KMS-11 (cell line): ENCODE results near the gene TARDBP.

ENCODE experiments used
- H2AFZ ChIP-seq: fragments of 200-600 bp; sonication (generic); 2 replicates; pipeline ENCODE4 v1.6.1; 2016; ENCODE audit warnings: antibody characterized with exemption, mixed run types, low read depth
- H3K27ac ChIP-seq: fragments of 200-600 bp; sonication (generic); 2 replicates; pipeline ENCODE4 v1.6.1; 2016; ENCODE audit warnings: mild to moderate bottlenecking, mixed run types
- H3K27me3 ChIP-seq: fragments of 200-600 bp; sonication (generic); 2 replicates; pipeline ENCODE4 v1.6.1; 2017; ENCODE audit warnings: mild to moderate bottlenecking, low read depth, mixed run types, moderate library complexity; ENCODE audit not compliant: insufficient read depth
- H3K36me3 ChIP-seq: fragments of 200-600 bp; sonication (generic); 2 replicates; pipeline ENCODE4 v1.6.1; 2017; ENCODE audit warnings: mild to moderate bottlenecking, mixed run types; ENCODE audit not compliant: insufficient read depth
- H3K4me1 ChIP-seq: fragments of 200-600 bp; sonication (generic); 2 replicates; pipeline ENCODE4 v1.6.1; 2016; ENCODE audit warnings: mild to moderate bottlenecking, low read depth, mixed run types; ENCODE audit not compliant: poor library complexity, severe bottlenecking
- H3K4me2 ChIP-seq: fragments of 200-600 bp; sonication (generic); 2 replicates; pipeline ENCODE4 v1.7.0; 2016; ENCODE audit warnings: mild to moderate bottlenecking, mixed run types
- H3K4me3 ChIP-seq: fragments of 200-600 bp; sonication (generic); IDR thresholded peaks from 2 replicates; pipeline ENCODE4 v1.6.1; 2017; ENCODE audit warnings: low read depth, low read length, mixed read lengths; ENCODE audit not compliant: insufficient read depth
- H3K79me2 ChIP-seq: fragments of 200-600 bp; sonication (generic); 2 replicates; pipeline ENCODE4 v1.6.1; 2016; ENCODE audit warnings: low read depth, mixed run types; ENCODE audit not compliant: insufficient read depth
- H3K9ac ChIP-seq: fragments of 200-600 bp; sonication (generic); 2 replicates; pipeline ENCODE4 v1.6.1; 2016; ENCODE audit warnings: mild to moderate bottlenecking, mixed run types
- H4K20me1 ChIP-seq: fragments of 200-600 bp; sonication (generic); 2 replicates; pipeline ENCODE4 v1.6.1; 2016; ENCODE audit warnings: mild to moderate bottlenecking, mixed run types; ENCODE audit not compliant: insufficient read depth
- CTCF ChIP-seq: fragments of 200-600 bp; sonication (generic); conservative IDR thresholded peaks from 2 replicates; pipeline ENCODE4 v1.6.1; 2017; ENCODE audit warnings: low read depth, mild to moderate bottlenecking, antibody characterized with exemption, low read length, moderate library complexity, mixed read lengths

Gene TARDBP

GRCh38 chr1:11055676-11056075 is 43.2 kb downstream of the TARDBP start:
- H3K36me3 ChIP-seq = peaks cover 12% of the 10 kb centered on the region; the same call in 1 of the 2 replicates
- no peak overlapping the region for H3K4me3 ChIP-seq
- no peaks in the 10 kb centered on the region for H4K20me1 ChIP-seq
- H3K4me1 ChIP-seq = peaks cover 11% of the 10 kb centered on the region
- H3K27ac ChIP-seq = no peak overlapping the region
- no peak for TF ChIP-seq CTCF
- no peak overlapping the region for H3K9ac ChIP-seq
- no peak overlapping the region for H2AFZ ChIP-seq
- no peaks in the 10 kb centered on the region for H3K27me3 ChIP-seq
- no peak overlapping the region for H3K4me2 ChIP-seq
- H3K79me2 ChIP-seq = peaks cover 26% of the 10 kb centered on the region

- H2AFZ ChIP-seq = no peak overlapping the region
- H3K4me2 ChIP-seq = no peak overlapping the region
- peaks cover 12% of the 10 kb centered on the region; the same call in 1 of the 2 replicates for H3K36me3 ChIP-seq
- H3K79me2 ChIP-seq = peaks cover 34% of the 10 kb centered on the region
- H3K27ac ChIP-seq = no peak overlapping the region
- no peaks in the 10 kb centered on the region for H4K20me1 ChIP-seq
- no peak overlapping the region for H3K4me3 ChIP-seq
- no peaks in the 10 kb centered on the region for H3K27me3 ChIP-seq
- H3K9ac ChIP-seq = no peak overlapping the region
- no peak for TF ChIP-seq CTCF
- H3K4me1 ChIP-seq = peaks cover 19% of the 10 kb centered on the region
These were observed 44.0 kb downstream of the TARDBP start for GRCh38 chr1:11056504-11056903.

- no peaks in the 10 kb centered on the region for H4K20me1 ChIP-seq
- peaks cover 12% of the 10 kb centered on the region; the same call in 1 of the 2 replicates for H3K36me3 ChIP-seq
- H3K4me3 ChIP-seq = no peak overlapping the region
- no peak overlapping the region for H3K9ac ChIP-seq
- no peak for TF ChIP-seq CTCF
- H3K79me2 ChIP-seq = peaks cover 40% of the 10 kb centered on the region
- no peak overlapping the region for H2AFZ ChIP-seq
- peaks cover 28% of the 10 kb centered on the region for H3K4me1 ChIP-seq
- peak overlapping the region; percentile 95; the same call in 1 of the 2 replicates for H3K4me2 ChIP-seq
- no peaks in the 10 kb centered on the region for H3K27me3 ChIP-seq
- no peak overlapping the region for H3K27ac ChIP-seq
These were observed 45.0 kb downstream of the TARDBP start for GRCh38 chr1:11057477-11057876.

GRCh38 chr1:11058026-11058425 is 45.6 kb downstream of the TARDBP start:
- H3K9ac ChIP-seq = no peak overlapping the region
- peak overlapping the region; percentile 95 for H3K4me2 ChIP-seq
- no peaks in the 10 kb centered on the region for H3K27me3 ChIP-seq
- H4K20me1 ChIP-seq = no peaks in the 10 kb centered on the region
- H2AFZ ChIP-seq = no peak overlapping the region
- no peak for TF ChIP-seq CTCF
- H3K4me1 ChIP-seq = peaks cover 34% of the 10 kb centered on the region
- H3K79me2 ChIP-seq = peaks cover 40% of the 10 kb centered on the region
- no peak overlapping the region for H3K4me3 ChIP-seq
- no peak overlapping the region for H3K27ac ChIP-seq
- H3K36me3 ChIP-seq = peaks cover 12% of the 10 kb centered on the region; the same call in 1 of the 2 replicates
